ENCODE results near the gene SYTL5. TPM values are rescaled to one million over a fixed set of nuclear protein-coding genes. Genes with fewer than 3 reads are reported as not detected.
"Not testable (repeated sequence)": the region's sequence is repeated elsewhere in the genome, so short reads cannot be mapped to it uniquely, and the experiment has no call there.

SYTL5 gene
- total RNA-seq (2012; rRNA removed), result 0.22 TPM in 1 of 2 replicates, not detected in the other

DNA sequence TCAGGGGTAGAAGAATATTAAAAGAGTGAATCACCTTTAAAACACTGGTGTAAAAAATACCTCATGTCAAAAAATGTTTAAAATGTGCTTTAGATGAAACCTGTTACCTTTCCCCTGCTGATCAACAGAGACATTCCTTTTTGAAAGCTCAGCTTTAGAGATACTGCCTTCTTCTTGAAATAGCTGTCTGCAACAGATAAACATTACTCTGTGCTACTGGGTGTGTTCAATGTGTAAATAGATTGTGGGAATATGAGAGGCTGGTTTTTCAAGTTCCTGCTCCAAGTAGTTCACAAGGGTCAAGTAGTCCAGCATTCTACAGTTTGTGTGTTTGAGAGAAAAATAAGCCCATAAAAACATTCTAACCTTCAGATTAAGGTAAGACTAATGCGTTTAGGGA lies at the start of gene SYTL5:
Gene SYTL5 (plus strand): TSS at position 263 of the 400 bp plus-strand sequence. CDS start 27,337 bp downstream, outside the sequence.
- no peaks in the 10 kb centered on the region for H3K4me1 ChIP-seq (ENCODE audit: control insufficient read depth, insufficient read depth, low read length)
- H3K9ac ChIP-seq (ENCODE audit: low read depth, low read length), result no peak within 1 kb of the TSS
- H3K9me3 ChIP-seq (replicated peaks; ENCODE audit: low read length), result no peaks in the 10 kb centered on the region
- H3K4me2 ChIP-seq (ENCODE audit: low read length), result no peak within 1 kb of the TSS
- no peak within 1 kb of the TSS for H3K4me3 ChIP-seq (ENCODE audit: low read length)
- H3K36me3 ChIP-seq (ENCODE audit: insufficient read depth, low read length), result no peaks in the 10 kb centered on the region
- H3K27me3 ChIP-seq (ENCODE audit: control insufficient read depth, insufficient read depth, low read length), result no peaks in the 10 kb centered on the region

DNA sequence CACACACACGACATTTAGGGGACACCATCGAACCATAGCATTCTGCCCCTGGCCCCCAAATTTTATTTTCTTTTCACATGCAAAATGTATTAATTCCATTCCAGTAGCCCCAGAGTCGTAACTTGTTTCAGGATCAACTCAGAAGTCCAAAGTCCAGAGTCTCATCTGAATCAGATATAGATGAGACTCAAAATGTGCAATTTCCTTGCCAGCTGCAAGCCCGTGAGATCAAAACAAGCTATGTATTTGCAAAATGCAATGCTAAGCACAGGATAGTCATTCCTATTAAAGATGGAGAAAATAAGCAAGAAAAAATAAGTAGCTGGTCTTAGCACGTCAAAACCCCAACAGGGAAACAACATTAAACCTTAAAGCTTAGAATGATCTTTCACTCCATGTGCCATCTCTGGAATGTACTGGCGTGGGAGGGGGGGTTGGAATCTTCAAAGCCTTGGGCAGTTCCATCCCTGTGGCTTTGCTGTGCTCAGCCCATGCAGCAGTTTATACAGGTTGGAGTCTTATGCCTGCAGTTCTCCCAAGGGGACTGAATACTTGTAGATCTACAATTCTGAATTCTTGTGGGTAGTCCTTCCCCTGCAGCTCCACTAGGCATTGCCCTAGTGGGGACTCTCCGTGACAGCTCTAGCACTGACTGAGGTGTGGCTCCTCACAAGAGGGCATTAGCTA lies 47.7 kb upstream of the SYTL5 start:
- Histone ChIP-seq H3K9ac (ENCODE audit: low read depth, low read length) (no peak overlapping the region), H3K4me1 (ENCODE audit: control insufficient read depth, insufficient read depth, low read length) (no peaks in the 10 kb centered on the region), H3K4me3 (ENCODE audit: low read length) (no peak overlapping the region), H3K4me2 (ENCODE audit: low read length) (no peak overlapping the region), H3K27me3 (ENCODE audit: control insufficient read depth, insufficient read depth, low read length) (no peaks in the 10 kb centered on the region), H3K9me3 (replicated peaks; ENCODE audit: low read length) (no peaks in the 10 kb centered on the region), H3K36me3 (ENCODE audit: insufficient read depth, low read length) (no peaks in the 10 kb centered on the region)

GRCh38 chrX:37959212-37960021 lies 46.9 kb upstream of the SYTL5 start:
- Histone ChIP-seq H3K4me2 (ENCODE audit: low read length) (no peak overlapping the region), H3K4me3 (ENCODE audit: low read length) (no peak overlapping the region), H3K4me1 (ENCODE audit: control insufficient read depth, insufficient read depth, low read length) (no peaks in the 10 kb centered on the region), H3K27me3 (ENCODE audit: control insufficient read depth, insufficient read depth, low read length) (no peaks in the 10 kb centered on the region), H3K9me3 (replicated peaks; ENCODE audit: low read length) (no peaks in the 10 kb centered on the region), H3K36me3 (ENCODE audit: insufficient read depth, low read length) (no peaks in the 10 kb centered on the region), H3K9ac (ENCODE audit: low read depth, low read length) (no peak overlapping the region)

- no peaks in the 10 kb centered on the region for H3K9me3 ChIP-seq (replicated peaks; ENCODE audit: low read length)
- H3K4me3 ChIP-seq (ENCODE audit: low read length), result no peak overlapping the region
- H3K4me2 ChIP-seq (ENCODE audit: low read length), result no peak overlapping the region
- H3K27me3 ChIP-seq (ENCODE audit: control insufficient read depth, insufficient read depth, low read length), result no peaks in the 10 kb centered on the region
- H3K9ac ChIP-seq (ENCODE audit: low read depth, low read length), result no peak overlapping the region
- H3K4me1 ChIP-seq (ENCODE audit: control insufficient read depth, insufficient read depth, low read length), result no peaks in the 10 kb centered on the region
- no peaks in the 10 kb centered on the region for H3K36me3 ChIP-seq (ENCODE audit: insufficient read depth, low read length)
Observed at GRCh38 chrX:37961118-37961517, 45.2 kb upstream of the SYTL5 start.

DNA sequence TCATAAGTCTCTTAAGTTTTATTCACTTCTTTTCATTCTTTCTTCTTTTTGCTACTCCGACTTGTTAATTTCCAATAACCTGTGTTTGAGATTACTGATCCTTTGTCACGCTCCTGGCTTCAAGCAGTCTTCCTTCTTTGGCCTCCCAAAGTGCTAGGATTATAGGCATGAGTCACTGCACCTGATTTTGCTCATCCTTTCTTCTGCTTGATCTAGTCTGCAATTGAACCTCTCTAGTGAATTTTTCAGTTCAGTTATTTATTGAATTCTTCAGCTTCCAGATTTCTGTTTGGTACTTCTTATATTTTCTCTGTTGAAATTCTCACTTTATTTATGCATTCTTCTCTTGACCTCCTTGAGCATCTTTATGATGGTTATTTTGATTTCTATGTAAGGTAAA lies 38.6 kb upstream of the SYTL5 start:
- no peaks in the 10 kb centered on the region for H3K36me3 ChIP-seq (ENCODE audit: insufficient read depth, low read length)
- no peak overlapping the region for H3K9ac ChIP-seq (ENCODE audit: low read depth, low read length)
- H3K9me3 ChIP-seq (replicated peaks; ENCODE audit: low read length), result no peaks in the 10 kb centered on the region
- H3K27me3 ChIP-seq (ENCODE audit: control insufficient read depth, insufficient read depth, low read length), result no peaks in the 10 kb centered on the region
- H3K4me1 ChIP-seq (ENCODE audit: control insufficient read depth, insufficient read depth, low read length), result no peaks in the 10 kb centered on the region
- no peak overlapping the region for H3K4me3 ChIP-seq (ENCODE audit: low read length)
- no peak overlapping the region for H3K4me2 ChIP-seq (ENCODE audit: low read length)

GRCh38 chrX:37975421-37975820 lies 30.9 kb upstream of the SYTL5 start:
- Histone ChIP-seq H3K9me3 (replicated peaks; ENCODE audit: low read length) (no peaks in the 10 kb centered on the region), H3K9ac (ENCODE audit: low read depth, low read length) (no peak overlapping the region), H3K4me3 (ENCODE audit: low read length) (no peak overlapping the region), H3K36me3 (ENCODE audit: insufficient read depth, low read length) (no peaks in the 10 kb centered on the region), H3K4me1 (ENCODE audit: control insufficient read depth, insufficient read depth, low read length) (peaks cover 5% of the 10 kb centered on the region), H3K4me2 (ENCODE audit: low read length) (no peak overlapping the region), H3K27me3 (ENCODE audit: control insufficient read depth, insufficient read depth, low read length) (no peaks in the 10 kb centered on the region)

DNA sequence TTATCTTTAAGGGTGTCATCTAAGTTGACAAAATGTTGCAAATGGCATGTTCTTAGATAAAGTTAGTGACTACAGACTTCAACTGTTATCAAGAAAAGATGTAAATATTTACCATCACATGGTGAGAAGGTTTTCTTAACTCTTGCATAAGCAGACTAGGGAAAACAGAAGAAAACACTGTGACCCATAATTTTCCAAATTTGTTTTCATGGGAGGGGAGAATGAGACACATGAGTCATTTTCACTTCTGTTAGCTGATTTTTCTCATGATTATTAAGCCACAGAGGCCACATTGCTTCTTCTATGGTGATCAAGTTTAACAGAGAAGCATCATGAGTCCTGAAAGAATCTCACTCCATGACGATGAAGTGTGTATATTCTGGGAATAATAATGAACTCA lies 30.2 kb upstream of the SYTL5 start:
- H3K4me2 ChIP-seq (ENCODE audit: low read length), result no peak overlapping the region
- no peaks in the 10 kb centered on the region for H3K9me3 ChIP-seq (replicated peaks; ENCODE audit: low read length)
- no peak overlapping the region for H3K4me3 ChIP-seq (ENCODE audit: low read length)
- peaks cover 5% of the 10 kb centered on the region for H3K4me1 ChIP-seq (ENCODE audit: control insufficient read depth, insufficient read depth, low read length)
- no peaks in the 10 kb centered on the region for H3K27me3 ChIP-seq (ENCODE audit: control insufficient read depth, insufficient read depth, low read length)
- no peaks in the 10 kb centered on the region for H3K36me3 ChIP-seq (ENCODE audit: insufficient read depth, low read length)
- no peak overlapping the region for H3K9ac ChIP-seq (ENCODE audit: low read depth, low read length)

GRCh38 chrX:37984880-37985279 lies 21.5 kb upstream of the SYTL5 start:
- Histone ChIP-seq H3K9me3 (replicated peaks; ENCODE audit: low read length) (no peaks in the 10 kb centered on the region), H3K9ac (ENCODE audit: low read depth, low read length) (no peak overlapping the region), H3K36me3 (ENCODE audit: insufficient read depth, low read length) (no peaks in the 10 kb centered on the region), H3K27me3 (ENCODE audit: control insufficient read depth, insufficient read depth, low read length) (no peaks in the 10 kb centered on the region), H3K4me1 (ENCODE audit: control insufficient read depth, insufficient read depth, low read length) (peaks cover 4% of the 10 kb centered on the region), H3K4me2 (ENCODE audit: low read length) (no peak overlapping the region), H3K4me3 (ENCODE audit: low read length) (no peak overlapping the region)

DNA sequence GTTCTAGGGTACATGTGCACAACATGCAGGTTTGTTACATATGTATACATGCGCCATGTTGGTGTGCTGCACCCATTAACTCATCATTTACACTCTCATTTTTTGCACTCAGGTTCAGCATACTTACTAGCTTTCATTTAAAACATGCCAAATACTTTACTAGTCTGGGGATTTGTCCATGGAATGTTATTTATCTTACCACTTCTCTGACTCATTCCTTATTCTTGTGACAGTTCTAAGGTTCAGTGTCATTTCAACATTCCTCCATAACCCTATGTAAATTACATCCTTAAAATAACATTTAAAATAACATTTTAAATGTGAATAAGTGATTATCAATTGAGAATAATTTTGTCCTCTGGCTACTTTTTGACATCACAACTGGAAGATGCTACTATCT lies 19.5 kb upstream of the SYTL5 start:
- peaks cover 4% of the 10 kb centered on the region for H3K4me1 ChIP-seq (ENCODE audit: control insufficient read depth, insufficient read depth, low read length)
- no peaks in the 10 kb centered on the region for H3K9me3 ChIP-seq (replicated peaks; ENCODE audit: low read length)
- H3K4me2 ChIP-seq (ENCODE audit: low read length), result no peak overlapping the region
- no peaks in the 10 kb centered on the region for H3K27me3 ChIP-seq (ENCODE audit: control insufficient read depth, insufficient read depth, low read length)
- H3K36me3 ChIP-seq (ENCODE audit: insufficient read depth, low read length), result no peaks in the 10 kb centered on the region
- H3K9ac ChIP-seq (ENCODE audit: low read depth, low read length), result no peak overlapping the region
- H3K4me3 ChIP-seq (ENCODE audit: low read length), result no peak overlapping the region

DNA sequence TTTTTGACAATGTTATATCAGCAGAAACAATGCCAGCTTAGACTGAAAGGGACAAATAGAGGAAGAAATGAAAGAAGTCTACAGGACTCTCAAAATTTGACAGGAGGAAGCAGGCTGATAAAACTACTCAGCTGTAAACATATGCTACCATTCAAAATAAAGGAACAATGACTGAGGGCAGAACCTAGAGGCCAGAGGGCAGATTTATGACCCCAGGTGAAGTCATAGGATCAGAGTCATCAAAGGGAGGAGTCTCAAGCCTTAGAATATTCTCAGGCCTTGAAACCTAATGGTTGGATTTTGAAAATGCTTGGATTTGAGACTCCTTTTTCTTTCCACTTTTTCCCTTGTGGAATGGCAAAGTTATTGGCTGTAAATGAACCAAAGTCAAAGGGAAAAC lies 17.0 kb upstream of the SYTL5 start:
- Histone ChIP-seq H3K9me3 (replicated peaks; ENCODE audit: low read length) (no peaks in the 10 kb centered on the region), H3K9ac (ENCODE audit: low read depth, low read length) (no peak overlapping the region), H3K4me3 (ENCODE audit: low read length) (no peak overlapping the region), H3K36me3 (ENCODE audit: insufficient read depth, low read length) (no peaks in the 10 kb centered on the region), H3K27me3 (ENCODE audit: control insufficient read depth, insufficient read depth, low read length) (no peaks in the 10 kb centered on the region), H3K4me2 (ENCODE audit: low read length) (no peak overlapping the region), H3K4me1 (ENCODE audit: control insufficient read depth, insufficient read depth, low read length) (peaks cover 4% of the 10 kb centered on the region)

- H3K4me3 ChIP-seq (ENCODE audit: low read length); H3K27me3 ChIP-seq (ENCODE audit: control insufficient read depth, insufficient read depth, low read length); H3K4me1 ChIP-seq (ENCODE audit: control insufficient read depth, insufficient read depth, low read length); H3K9ac ChIP-seq (ENCODE audit: low read depth, low read length); H3K9me3 ChIP-seq (replicated peaks; ENCODE audit: low read length); H3K4me2 ChIP-seq (ENCODE audit: low read length); H3K36me3 ChIP-seq (ENCODE audit: insufficient read depth, low read length): not testable (repeated sequence)
Observed at GRCh38 chrX:37991303-37991702, 15.1 kb upstream of the SYTL5 start.

- H3K9me3 ChIP-seq (replicated peaks; ENCODE audit: low read length), result no peaks in the 10 kb centered on the region
- no peaks in the 10 kb centered on the region for H3K4me1 ChIP-seq (ENCODE audit: control insufficient read depth, insufficient read depth, low read length)
- H3K4me2 ChIP-seq (ENCODE audit: low read length), result no peak overlapping the region
- no peak overlapping the region for H3K4me3 ChIP-seq (ENCODE audit: low read length)
- no peaks in the 10 kb centered on the region for H3K27me3 ChIP-seq (ENCODE audit: control insufficient read depth, insufficient read depth, low read length)
- no peaks in the 10 kb centered on the region for H3K36me3 ChIP-seq (ENCODE audit: insufficient read depth, low read length)
- H3K9ac ChIP-seq (ENCODE audit: low read depth, low read length), result no peak overlapping the region
Observed at GRCh38 chrX:37993176-37993575, 13.2 kb upstream of the SYTL5 start.
